HG02759 (cell line): ENCODE data around the gene CKM.
"Not testable (repeated sequence)": the region's sequence is repeated elsewhere in the genome, so short reads cannot be mapped to it uniquely, and the experiment has no call there.

Experiments used
- ATAC-seq: cut with Tn5 transposase; IDR thresholded peaks from one replicate; pipeline ENCODE4 v1.9.1; 2021; ENCODE audit warnings: mild to moderate bottlenecking, moderate library complexity; ENCODE audit not compliant: unreplicated experiment

The CKM gene

DNA sequence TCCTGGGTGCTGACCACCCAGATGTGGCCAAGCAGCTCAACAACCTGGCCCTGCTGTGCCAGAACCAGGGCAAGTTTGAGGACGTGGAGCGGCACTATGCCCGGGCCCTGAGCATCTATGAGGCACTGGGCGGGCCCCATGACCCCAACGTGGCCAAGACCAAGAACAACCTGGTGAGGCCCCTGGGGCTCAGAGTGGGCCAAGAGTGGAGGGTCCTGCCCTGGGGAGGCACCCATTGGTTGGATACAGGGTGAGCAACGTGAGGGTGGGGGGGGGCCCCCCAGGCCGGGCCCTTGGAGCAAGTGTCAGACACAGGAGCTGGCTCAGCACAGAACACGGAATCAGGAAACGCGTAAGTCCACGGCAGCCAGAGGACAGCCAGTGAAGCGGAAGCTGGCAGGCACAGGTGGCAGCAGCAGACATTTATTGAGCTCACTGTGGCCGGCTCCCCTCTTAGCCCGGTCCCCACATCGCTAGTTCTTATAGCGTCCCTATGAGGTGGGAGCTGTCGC, 26.8 kb upstream of the CKM start:
- ATAC-seq = no peak

DNA sequence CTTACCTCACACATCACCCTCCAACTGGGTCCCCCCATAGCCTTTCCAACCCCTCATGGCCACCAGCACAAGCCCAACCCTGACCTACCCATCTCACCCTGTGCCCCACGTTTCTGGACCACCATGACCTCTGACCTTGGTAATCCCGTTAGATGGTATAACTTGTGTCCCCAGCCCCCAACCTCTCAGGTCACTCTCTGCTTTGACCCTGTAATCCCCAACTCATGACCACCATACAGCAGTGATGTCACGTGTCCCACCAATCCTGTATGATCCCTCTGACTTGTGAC, 26.4 kb upstream of the CKM start:
- ATAC-seq = no peak

DNA sequence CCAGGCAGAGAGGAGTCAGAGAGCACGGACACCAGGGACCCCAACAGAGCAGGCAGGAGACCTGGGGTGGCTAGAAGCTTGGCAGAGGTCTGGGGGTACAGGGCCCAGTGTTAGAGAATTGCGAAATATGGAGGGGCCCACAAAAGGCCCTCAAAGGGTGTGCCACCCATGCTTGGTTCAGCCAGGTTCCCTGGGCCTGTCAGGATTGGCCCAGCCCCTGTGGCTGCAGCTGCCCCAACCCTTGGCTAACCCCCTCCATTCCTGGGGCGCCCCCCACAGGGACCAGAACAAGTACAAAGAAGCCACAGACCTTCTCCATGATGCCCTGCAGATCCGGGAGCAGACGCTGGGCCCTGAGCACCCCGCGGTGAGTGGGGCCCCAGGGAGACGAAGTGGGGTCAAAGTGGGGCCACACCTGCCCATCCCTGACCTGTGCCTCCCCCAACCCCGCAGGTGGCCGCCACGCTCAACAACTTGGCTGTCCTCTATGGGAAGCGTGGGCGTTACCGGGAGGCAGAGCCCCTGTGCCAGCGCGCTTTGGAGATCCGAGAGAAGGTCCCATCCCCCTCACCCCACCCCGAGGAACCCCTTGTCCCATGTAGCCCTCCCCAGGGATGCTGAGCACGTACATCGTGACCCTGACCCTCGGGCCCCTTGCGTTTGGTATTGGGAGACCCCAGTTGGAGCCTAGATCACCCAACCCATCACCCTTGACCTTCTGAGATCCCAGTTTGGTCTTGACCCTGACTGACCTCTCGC, 25.9 kb upstream of the CKM start:
- ATAC-seq = no peak

DNA sequence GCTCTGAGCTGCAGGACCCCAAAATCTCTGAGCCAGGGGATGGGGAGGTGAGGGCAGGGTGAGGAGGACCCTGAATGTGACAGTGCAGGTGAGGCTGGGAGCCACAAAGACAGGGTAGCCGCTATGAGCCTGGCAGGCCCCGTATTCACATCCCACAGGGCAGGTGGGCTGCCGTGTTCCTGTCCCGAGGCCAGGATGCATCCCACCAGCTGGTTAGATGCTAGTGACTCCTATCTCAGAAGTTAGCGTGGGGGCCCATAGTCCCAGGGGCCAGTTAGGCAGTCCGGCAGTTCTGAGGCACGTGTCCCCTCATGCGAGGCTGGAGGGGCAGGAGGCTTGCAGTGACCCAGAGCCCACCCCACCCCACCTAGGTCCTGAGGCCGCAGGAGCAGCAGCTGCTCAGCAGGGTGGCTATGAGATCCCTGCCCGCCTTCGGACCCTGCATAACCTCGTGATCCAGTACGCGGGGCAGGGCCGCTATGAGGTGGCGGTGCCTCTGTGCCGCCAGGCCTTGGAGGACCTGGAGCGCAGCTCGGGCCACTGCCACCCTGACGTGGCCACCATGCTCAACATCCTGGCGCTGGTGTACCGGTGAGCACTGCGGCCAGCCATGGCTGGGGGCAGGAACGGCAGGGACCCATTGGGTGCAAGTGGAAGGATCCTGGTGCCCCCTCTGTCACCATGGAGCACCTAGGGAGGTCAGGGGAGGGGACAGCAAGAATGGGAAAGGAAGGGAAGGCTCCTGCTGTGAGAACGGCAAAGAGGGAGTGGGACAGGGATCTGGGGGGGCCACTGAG, 25.1 kb upstream of the CKM start:
- ATAC-seq = no peak

DNA sequence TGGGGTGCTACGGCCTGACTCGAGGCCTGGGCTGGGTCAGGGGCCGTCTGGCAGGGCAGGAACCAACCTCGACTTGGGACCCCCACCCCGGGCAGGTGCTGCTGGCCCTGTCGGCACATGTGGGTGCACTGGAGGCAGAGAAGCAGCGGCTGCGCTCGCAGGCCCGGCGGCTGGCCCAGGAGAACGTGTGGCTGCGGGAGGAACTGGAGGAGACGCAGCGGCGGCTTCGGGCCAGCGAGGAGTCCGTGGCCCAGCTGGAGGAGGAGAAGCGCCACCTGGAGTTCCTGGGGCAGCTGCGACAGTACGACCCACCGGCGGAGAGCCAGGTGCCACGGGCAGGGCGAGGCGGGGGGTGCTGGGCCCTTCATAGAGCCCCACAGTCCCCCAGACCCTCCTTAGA, 23.8 kb upstream of the CKM start:
- no peak for ATAC-seq

DNA sequence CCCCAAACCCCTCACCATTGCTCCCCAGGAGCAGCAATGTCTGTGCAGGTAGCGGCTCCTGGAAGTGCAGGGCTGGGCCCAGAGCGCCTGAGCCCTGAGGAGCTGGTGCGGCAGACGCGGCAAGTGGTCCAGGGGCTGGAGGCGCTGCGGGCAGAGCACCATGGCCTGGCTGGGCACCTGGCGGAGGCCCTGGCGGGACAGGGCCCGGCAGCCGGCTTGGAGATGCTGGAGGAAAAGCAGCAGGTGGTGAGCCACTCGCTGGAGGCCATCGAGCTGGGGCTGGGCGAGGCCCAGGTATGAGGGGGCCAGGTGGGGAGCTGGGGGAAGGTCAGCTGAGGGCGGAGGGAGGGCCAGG, 22.8 kb upstream of the CKM start:
- ATAC-seq = no peak

DNA sequence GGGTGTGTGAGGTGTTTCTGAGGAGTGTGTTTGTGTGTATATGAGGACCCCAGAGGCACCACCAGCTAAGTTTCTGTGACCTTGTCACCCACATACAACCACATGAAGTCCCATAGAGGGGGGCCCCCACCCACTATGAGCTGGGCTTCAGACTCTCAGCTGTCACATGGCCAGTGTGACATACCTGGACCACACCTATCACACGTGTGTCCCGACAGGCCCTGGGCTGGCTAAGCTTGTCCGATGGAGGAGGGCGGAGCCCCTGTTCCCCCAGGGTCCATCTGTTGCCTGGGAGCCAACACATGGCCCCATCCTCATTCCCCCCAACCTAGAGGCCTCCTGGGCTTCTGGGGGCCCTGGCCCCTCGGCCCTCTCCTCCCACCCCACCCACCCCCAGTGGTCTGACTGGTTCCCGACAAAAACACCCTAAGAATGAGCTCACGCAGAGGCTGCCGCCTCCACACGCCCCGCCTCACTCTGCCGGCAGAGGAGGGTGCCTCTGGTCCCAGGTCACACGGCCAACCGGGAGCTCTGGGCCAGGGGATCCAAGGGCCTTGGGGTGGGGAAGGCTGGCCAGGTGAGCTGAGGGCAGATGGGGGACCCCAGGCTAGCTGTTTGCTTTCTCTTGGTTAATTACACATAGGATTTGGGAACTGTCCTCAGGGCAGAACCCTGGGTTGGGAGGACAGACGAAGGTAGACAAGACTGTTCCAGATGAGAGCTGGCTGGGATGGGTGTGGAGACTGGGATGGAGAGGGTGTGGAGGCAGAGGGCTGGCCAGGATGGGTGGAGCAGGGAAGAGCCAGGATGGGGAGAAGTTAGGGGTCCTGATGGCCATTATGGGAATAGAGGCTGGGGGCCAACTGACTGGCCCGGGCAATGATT, 22.2 kb upstream of the CKM start:
- ATAC-seq = no peak

DNA sequence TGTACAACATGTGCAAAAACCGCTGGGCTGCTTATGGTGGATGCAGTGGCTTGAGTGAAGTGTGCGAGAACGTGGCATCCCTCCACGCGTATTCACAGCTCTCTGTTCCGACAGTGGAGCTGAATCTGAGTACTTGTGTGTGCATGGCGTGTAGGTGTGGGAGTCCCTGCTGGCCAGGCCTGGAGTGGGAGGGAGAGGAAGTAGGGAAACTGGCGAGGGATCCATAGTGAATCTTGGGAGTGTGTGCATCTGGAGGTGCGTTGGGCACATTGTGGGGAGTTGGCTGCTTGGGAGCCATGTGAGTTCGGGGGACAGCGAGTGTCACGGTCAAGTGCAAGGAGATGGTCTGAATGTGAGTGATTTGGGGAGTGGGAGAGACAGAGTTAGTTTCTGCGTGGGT, 20.2 kb upstream of the CKM start:
- ATAC-seq = no peak

DNA sequence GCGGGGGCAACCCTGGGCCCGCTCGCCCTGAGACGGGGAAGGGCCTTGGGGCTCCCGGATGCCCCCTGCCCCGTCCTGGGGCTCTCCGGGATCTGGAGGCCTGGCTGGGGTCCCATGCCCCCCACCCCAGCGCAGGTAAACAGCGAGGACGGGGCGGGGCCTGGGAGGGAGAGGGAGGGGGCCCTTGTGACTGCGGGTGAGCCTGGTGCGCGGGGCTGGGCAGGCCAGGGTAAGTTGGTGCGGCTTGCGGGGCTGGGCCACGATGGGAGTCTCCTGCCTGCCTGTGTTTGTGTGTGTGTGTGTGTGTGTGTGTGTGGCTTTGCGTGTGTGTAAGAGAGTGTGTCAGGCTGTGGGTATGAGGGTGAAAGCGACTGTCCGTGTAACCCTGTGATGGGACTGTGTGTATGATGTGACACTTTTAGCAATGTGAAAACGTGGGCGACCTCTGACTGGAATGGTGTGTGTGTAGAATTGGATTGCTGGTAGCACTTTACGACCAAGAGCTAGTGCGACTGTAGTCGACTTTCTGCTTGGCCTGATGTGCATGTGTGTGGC, 18.3 kb upstream of the CKM start:
- ATAC-seq = no peak

DNA sequence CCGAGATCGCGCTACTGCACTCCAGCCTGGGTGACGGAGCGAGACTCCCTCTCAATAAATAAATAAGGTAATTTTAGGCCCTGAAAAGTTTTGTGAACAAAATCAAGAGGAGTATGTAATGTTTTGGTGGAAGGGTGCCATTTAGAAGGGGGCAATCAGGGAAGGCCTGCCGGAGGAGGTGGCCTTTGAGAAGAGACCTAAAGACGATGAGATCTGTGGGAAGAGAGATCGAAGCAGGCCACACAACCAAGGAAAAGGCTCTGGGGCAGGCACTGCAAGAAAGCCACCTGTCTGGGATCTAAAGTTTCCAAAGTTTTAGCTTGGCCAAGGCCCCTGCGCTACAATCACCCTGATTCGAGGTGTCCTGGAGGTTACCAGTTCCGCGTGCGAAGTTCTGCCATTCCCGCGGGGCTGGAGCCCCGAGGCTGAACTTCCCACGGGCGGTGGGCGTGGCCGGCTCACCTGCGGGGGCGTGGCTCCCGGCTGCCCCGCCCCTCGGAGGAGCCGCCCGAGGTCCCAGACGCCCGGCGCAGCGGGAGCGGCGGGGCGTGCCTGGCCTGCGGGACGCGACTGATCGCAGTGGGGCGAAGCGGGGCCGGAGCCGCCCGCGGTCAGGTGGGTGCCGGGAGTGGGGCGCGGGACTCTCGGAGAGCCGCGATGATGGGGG, 17.7 kb upstream of the CKM start, which contains the start of gene KLC3:
TSS of gene KLC3 (plus strand) at position 519 of the 667 bp plus-strand sequence. CDS start 4,792 bp downstream, outside the sequence.
- no peak for ATAC-seq

DNA sequence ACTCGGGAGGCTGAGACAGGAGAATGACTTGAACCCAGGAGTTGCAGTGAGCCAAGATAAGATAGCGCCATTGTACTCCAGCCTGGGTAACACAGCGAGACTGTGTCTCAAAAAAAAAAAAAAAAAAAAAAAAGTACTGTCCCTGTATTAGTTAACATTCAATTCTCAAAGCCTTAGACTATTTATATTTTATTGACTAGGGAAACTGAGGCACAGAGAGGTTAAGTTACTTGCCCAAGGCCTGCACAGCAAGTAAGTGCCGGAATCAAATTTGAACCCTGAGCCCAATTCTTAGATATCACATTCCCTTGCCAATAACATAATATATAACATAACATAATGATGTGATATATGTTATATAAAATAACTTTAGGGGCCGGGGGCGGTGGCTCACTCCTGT, 17.0 kb upstream of the CKM start:
- no peak for ATAC-seq

DNA sequence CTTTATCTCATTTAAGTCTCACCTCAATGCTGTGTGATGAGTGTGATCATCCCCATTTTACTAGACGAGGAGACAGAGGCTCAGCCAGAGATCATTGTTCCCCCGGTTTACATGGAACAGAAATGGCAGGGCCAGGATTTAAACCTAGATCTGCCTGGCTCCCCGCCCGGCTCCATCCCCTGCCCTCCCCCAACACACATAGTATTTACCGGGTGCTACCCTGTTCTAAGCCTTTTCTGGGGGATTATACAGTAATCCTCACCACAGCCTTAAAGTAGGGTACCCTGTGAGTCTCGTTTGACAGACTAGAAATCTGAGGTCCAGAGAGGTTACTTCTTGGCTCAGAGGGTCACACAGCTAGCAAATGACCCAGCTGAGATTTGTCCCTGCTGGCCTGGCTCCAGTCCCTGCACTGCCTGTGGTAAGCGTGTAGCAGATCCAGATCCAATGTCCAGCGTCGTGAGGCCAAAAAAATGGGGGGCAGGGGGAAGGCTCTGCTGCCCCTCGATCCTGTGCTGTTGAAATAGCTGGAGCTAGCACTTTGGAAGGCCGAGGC, 14.1 kb upstream of the CKM start:
- ATAC-seq = no peak

DNA sequence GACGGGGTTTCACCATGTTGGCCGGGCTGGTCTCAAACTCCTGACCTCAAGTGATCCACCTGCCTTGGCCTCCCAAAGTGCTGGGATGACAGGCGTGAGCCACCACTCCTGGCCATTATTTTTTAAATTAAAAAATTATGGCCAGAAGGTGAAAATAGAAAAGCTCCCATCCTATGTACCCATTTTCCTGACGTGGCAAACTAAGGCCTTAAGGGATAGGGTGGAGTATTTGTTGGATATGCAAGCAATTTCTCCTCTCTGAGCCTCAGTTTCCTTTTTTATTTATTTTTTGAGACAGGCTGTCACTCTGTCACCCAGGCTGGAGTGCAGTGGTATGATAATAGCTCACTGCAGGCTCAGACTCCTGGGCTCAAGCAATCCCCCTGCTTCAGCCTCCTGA, 12.2 kb upstream of the CKM start:
- not testable (repeated sequence) for ATAC-seq

DNA sequence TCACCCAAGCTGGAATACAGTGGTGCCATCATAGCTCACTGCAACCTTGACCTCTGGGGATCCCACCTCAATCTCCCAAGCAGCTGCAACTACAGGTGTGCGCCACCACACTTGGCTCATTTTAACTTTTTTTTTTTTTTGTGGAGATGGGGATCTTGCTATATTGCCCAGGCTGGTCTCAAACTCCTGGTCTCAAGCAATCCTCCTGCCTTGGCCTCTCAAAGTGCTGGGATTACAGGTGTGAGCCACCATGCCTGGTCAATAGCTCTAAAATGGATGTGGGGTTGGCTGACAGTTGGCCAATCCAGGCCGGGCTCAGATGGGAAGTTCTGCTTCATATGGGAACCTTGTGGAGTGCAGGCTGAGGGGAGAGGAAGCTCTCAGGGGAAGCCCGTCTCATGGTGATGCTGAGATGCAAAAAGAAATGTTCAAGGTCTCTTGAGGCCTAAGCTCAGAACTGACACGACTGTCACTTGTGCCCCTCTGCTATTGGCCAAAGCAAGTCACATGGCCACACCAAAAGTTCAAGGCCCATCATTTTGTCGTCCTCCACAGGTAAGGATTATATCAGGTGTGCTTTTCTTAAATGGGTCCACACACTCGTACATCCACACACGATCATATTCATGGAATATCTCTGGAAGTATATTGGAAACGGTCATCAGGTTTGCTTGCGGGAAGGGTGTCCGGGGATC, 11.1 kb upstream of the CKM start:
- no peak for ATAC-seq

DNA sequence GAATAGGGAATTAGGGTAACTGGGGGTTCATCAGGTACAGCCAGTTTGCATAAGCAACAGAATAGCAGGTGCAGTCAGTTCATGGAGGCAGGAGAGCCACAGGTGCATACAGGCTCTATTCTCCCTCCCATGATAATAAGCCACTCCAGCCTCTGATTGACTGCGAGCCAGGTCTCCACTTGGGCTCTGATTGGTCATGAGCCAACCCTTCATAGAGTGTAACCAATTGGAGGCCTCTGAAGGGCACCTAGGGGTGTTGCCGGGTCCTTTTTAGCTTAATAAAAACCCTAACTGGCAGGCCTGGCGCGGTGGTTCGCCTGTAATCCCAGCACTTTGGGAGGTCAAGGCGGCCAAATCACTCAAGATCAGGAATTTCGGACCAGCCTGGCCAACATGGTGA, 8.7 kb upstream of the CKM start:
- ATAC-seq = no peak

DNA sequence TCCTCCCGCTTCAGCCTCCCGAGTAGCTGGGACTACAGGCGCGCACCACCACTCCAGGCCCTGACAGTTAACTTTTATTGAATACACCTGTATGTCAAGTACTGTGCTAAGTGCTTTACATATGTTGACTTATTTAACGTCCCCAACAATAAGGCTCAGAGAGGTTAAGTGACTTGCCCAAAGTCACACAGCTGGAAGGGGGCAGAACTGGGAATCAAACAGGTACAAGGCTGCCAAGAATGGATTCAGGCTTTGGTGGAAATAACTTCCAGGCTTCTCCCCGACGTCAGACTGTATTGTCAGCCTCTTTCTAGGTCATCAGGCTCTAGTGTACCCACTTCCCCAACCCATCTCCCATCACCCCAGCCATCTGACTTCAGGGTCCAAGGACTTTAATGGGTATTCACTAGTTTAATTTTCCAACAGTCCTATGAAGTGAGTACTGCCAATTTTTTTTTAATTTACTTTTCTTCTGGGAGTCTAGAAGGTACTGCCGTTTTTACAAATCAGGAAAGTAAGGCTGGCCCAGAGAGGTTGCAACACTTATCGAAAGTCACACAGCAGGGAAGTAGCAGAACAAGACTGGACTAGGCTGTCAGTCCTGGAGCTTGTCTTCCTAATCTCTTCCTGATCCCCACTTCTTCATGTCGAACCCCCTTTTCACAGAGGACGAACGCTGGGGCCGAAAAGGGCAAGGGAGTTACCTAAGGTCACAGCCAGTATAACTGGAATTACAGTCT, 4.9 kb upstream of the CKM start:
- ATAC-seq = no peak

DNA sequence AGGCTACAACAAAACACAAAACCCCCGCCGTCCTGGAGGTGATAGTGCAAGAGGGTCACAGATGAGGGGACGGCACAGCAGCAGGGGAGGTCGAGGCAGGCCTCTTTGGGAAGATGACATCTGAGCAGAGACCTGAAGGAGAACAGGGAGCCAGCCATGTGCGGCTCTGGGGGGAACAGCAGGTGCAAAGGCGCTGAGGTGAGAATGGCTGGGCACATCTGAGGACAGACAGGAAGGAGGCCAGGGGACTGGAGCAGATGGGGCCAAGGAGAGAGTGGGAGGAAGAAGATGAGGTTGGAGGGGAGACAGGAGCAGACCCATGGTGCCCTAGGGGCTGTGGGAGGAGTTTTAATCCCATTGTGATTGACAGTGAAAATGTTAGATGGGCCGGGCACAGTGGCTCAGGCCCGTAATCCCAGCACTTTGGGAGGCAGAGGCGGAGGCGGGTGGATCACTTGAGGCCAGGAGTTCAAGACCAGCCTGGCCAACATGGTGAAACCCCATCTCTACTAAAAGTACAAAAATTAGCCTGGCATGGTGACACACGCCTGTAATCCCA, 1.8 kb upstream of the CKM start:
- ATAC-seq = no peak

DNA sequence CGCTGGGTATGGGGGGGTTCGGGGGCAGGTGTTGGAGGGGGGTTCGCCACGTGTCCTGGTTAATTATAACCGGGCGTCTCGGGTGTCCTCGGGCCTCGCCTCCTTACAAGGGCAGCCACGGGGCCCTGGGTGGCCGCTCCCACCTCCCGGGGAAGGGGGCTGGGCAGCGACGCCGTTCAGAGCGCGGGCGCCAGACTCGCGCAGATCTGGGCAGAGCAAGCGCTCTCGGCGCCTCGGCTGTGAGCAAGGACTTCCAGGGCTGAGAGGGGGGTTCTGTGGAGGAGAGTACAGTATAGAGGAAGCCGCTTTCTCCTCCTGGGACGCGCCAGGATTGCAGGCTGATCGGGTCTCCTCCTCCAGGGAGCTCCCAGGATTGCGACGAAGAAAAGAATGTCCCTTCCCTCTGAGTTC, 1.0 kb upstream of the CKM start:
- no peak for ATAC-seq

DNA sequence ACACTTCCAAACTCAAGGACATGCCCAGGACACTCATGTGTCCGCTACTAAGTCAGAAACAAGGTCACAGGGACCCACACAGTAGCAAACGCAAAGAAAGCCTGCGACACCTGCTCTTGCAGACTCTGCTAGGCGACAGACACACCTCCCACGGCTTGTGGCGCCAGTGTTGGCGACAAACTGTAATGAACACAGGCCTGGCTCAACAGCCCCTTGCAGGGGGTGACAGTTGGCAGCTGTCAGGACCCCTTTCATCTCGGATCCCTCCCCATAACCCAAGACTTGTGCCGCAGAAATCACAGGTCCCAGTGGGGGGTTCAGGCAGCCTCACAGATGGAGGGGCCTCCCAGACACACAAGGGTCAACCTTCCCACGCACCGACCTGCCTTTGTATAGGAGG, 364 bp downstream of the CKM start:
- ATAC-seq = no peak
